LoVo (cell line): ENCODE data around the gene FOXI3.
"Not testable (repeated sequence)": the region's sequence is repeated elsewhere in the genome, so short reads cannot be mapped to it uniquely, and the experiment has no call there.

Experiments
- DNase-seq: peaks from one replicate; pipeline ENCODE4 v3.0.0-alpha.2; 2016; ENCODE audit warnings: low spot score

The FOXI3 gene

DNA sequence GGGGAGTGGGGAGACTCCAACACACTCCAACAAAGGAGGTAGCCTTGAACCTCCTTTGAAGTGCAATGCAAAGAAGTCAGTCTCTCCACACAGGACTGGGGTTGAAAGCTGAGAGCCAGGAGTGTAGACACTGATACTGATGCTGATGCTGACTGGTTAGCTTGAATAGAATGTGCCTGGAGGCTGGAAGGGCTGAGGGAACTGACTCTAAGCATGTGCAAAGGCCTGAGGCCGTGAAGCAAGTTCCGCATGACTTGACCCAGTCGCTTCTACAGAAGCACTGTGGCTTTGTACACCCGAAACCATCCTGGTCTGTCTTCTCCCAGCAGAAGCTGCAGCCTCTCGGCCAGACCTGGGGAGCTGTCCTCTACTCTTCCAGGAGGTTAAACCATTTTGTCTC lies 10.4 kb downstream of the FOXI3 start:
- no peak for DNase-seq

DNA sequence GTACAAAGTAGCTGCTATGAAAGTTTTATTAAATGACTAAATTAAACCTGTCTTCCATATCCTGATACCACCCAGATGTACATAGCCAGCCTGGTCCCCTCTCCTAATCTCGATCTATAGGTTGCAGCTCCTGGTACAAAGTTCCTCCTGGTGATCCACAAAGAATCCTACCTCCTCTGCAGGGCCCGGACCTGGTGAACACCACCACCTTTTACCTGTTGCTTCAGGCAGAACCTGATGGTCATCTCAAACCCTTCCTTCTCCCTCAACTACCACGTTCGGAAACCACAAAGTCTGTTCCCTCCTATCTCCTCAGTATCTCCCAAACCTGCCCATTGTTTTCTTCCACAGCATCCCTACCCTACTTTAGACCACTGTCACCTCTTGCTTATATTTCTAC lies 15.5 kb downstream of the FOXI3 start:
- DNase-seq = no peak

DNA sequence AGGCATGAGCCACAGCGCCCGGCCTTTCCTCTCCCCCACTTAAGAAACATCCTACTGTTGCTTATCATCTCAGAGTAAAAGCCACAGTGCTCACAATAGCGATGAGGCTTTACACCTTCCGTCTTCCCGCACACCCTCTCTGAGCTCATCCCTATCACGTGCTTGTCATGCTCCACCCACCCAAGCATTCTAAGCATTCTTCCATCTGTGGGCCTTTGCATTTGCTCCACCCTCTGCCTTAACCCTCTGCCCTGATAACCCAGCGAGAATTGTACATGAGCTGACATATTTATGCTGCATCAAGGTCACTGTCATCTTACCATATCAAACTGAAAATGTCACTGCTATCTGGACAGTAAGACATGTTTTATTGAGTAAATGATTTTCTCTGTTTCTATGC lies 22.6 kb downstream of the FOXI3 start:
- no peak for DNase-seq

DNA sequence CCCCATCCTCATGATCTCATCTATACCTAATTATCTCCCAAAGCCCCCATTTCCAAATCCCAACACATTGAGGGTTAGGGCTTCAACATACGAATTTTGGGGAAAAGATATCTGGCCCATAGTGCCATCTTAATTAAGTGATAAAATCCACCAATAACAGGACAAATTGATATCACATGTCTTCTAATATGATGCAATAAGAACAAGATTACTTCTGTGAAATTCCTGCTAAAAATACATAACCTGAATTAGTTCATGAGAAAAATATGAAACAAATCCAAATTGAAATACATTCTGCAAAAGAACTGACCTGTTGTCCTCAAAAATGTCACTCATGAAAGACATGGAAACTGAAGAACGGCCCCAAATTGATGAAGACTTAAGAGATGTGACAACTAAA lies 28.8 kb downstream of the FOXI3 start:
- DNase-seq = no peak

DNA sequence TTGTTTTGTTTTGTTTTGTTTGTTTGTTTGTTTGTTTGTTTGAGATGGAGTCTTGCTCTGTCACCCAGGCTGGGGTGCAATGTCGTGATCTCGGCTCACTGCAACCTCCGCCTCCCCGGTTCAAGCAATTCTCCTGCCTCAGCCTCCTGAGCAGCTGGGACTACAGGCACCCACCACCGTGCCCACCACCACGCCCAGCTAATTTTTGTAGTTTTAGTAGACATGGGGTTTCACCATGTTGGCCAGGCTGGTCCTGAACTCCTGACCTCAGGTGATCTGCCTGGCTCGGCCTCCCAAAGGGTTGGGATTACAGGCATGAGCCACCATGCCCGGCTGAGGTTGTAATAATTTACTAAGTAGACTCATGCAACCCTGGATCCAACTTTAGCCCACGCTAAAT lies 33.4 kb downstream of the FOXI3 start:
- DNase-seq = not testable (repeated sequence)

DNA sequence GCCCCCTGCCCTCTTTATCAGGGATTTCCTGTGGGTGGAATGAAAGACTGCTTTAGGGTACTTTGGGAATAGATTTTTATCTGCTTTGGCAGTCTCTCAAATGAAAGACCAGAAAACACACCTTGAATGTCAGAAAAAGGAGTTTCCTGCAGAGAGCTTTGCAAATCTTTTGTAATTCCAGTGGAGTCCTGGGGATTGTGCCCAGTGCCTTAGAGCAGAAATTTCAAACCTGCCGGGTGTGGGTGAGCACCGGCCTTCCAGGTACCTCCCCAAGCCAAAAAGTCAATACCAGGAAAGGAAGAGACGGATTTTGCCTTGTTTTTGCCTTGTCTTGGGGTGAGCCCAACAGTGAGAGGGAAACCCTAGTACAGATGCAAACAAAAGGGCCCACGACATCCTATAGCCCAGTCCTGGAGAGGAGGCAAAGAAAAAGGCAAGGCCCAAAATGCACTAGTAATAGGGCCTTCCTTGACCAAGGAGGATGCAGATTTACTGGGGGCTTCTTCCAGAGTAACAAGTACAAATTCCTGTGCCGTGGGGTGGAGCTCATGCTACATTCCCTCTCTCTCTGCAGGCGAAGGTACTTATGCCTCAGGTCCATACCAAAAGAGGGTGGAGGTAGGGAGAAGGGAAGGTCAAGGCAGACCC lies 36.4 kb downstream of the FOXI3 start:
- DNase-seq = no peak

DNA sequence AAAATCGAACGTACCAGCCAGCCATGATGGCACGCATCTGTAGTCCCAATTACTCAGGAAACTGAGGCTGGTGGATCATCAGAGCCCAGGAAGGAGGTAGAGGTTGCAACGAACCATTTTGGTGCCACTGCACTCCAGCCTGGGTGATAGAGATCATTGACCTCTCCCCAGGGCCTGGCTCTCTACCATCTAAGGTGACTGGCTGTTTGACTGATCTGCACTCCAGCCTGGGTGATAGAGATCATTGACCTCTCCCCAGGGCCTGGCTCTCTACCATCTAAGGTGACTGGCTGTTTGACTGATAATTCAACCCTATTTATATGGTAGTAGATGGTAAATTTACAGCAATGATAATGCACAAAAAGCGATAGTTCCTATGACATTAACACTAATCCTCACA lies 43.6 kb downstream of the FOXI3 start:
- DNase-seq = not testable (repeated sequence)

DNA sequence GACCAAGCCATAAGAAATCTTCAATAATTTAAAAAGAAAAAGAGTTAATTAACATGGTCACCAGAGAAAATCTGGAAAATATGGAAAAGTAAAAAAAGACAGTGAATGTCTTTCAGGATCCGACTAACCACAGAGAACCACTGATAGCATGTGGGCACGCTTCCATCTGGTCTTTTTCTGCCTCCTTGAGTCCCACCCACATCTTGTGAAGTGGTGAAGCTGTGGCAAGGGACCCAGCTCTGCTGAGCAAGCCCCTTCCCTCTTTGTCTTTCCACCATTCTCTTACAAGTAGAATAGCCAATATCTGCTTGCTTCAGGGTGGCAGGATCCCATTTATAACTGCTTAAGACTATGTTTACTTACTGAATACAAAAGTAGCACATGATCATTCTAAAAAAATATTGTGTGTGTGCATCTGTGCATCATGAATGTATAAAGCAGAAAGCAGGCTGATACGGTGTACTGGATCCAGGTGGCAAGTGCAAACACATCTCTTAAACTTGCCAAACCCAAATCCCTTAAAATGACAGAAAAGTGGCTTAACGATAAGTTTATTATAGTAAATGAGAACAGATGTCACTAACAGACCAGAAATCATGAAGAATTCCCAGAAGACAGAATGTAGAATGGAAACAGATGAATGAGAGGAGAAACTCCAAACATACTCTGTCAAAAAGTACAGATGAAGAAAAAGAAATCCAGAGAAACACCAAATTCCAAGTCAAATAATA lies 52.3 kb downstream of the FOXI3 start:
- no peak for DNase-seq

DNA sequence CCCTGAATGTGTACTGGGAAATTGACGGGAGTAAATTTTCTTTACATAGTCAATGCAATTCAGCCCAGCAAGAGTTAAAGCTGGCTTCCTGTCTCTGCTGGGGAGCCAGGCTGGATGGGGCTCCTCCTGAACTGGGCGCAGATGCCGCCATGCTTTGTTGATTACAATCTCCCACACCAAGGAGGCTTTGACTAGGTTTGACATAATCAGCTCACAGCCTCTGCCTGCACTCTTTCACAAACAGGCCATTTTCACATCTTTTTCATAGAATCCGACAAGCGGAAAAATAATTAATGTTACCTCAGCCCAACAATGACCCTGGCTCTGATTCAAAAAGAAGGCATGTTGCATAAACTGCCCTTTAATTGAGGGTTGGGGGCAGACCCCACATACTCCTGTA lies 54.3 kb downstream of the FOXI3 start:
- no peak for DNase-seq
